Neural cell (in vitro differentiated cells): Measurements from ENCODE around the gene ADGRB2.

ENCODE experiments used
- CTCF ChIP-seq: fragments of 450-650 bp; IDR thresholded peaks from 2 replicates; pipeline ENCODE4 v1.5.1; 2014; ENCODE audit warnings: antibody characterized with exemption, mild to moderate bottlenecking, moderate library complexity; ENCODE audit not compliant: poor library complexity, severe bottlenecking
- EP300 ChIP-seq: fragments of 450-650 bp; conservative IDR thresholded peaks from 2 replicates; pipeline ENCODE4 v1.6.1; 2014; ENCODE audit warnings: antibody characterized with exemption, mild to moderate bottlenecking, moderate library complexity; ENCODE audit not compliant: poor library complexity, severe bottlenecking
- POLR2AphosphoS5 ChIP-seq: IDR thresholded peaks from 2 replicates; pipeline ENCODE4 v1.6.1; 2012

- TF ChIP-seq CTCF, result no peak
- no peak for TF ChIP-seq POLR2AphosphoS5
- no peak for TF ChIP-seq EP300
Measured at GRCh38 chr1:31761883-31762282, 2.3 kb downstream of the ADGRB2 start.
